NCI-H2029 (cell line): ENCODE results near the gene RABEP2.
"Not testable (repeated sequence)": the region's sequence is repeated elsewhere in the genome, so short reads cannot be mapped to it uniquely, and the experiment has no call there.

Experiments used
- DNase-seq: peaks from one replicate; lab custom pipeline; 2025; lab: John Stamatoyannopoulos, UW

RABEP2 gene

GRCh38 chr16:28879261-28879840, 45.7 kb downstream of the RABEP2 start:
- no peak for DNase-seq

- DNase-seq: no peak
Measured at GRCh38 chr16:28878083-28878926, 46.7 kb downstream of the RABEP2 start, which contains the start of gene ATP2A1. ATP2A1 (plus strand) TSS chr16:28878488; CDS start chr16:28878672, 184 bp downstream.

GRCh38 chr16:28877655-28878000, 47.4 kb downstream of the RABEP2 start:
- no peak for DNase-seq

- DNase-seq: no peak
Measured at GRCh38 chr16:28876973-28877654, 47.9 kb downstream of the RABEP2 start.

- DNase-seq: no peak
Measured at GRCh38 chr16:28876019-28876659, 48.9 kb downstream of the RABEP2 start.

- DNase-seq: no peak
Measured at GRCh38 chr16:28875134-28876018, 49.7 kb downstream of the RABEP2 start.

GRCh38 chr16:28874406-28874805, 50.6 kb downstream of the RABEP2 start:
- no peak for DNase-seq

- DNase-seq: no peak
Measured at GRCh38 chr16:28873543-28874201, 51.4 kb downstream of the RABEP2 start.

GRCh38 chr16:28872952-28873351, 52.1 kb downstream of the RABEP2 start:
- no peak for DNase-seq

GRCh38 chr16:28869201-28869600, 55.8 kb downstream of the RABEP2 start:
- no peak for DNase-seq

GRCh38 chr16:28867646-28868045, 57.4 kb downstream of the RABEP2 start:
- not testable (repeated sequence) for DNase-seq

- no peak for DNase-seq
Measured at GRCh38 chr16:28867241-28867640, 57.8 kb downstream of the RABEP2 start.

- no peak for DNase-seq
Measured at GRCh38 chr16:28866454-28866804, 58.6 kb downstream of the RABEP2 start.

GRCh38 chr16:28865722-28866453, 59.1 kb downstream of the RABEP2 start:
- DNase-seq: no peak

GRCh38 chr16:28865001-28865688, 59.9 kb downstream of the RABEP2 start:
- DNase-seq: no peak

- no peak for DNase-seq
Measured at GRCh38 chr16:28863929-28864793, 60.9 kb downstream of the RABEP2 start.

GRCh38 chr16:28859326-28859725, 65.7 kb downstream of the RABEP2 start:
- DNase-seq: no peak

GRCh38 chr16:28858421-28858820, 66.6 kb downstream of the RABEP2 start:
- DNase-seq: no peak
